Measurements from ENCODE around the gene DOCK10. TPM values are rescaled to one million over a fixed set of nuclear protein-coding genes. Genes with fewer than 3 reads are reported as not detected.

Gene DOCK10
- total and polyA plus RNA-seq, 2 donors (not counting 1 experiment from before 2014, with no cell fraction given), result 20.8 to 26.3 TPM

DNA sequence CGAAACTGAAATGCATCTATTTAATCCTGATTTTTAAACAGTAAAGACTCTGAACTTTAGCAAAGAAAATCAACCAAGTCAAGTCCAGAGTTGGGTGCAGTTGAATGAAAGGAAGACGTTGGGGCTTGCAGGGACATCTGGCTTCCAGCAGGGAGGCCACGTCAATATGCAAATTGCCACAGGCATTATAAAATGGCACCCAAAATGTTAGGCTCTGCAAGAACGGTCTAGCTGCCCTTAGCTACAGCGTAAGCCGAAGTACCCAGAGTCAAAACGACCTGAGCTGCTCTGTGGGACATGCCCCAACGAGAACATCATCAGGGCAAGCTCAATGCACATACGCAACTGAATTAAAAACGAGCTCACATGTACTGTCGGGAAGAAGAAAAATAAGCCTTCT lies 30.7 kb downstream of the DOCK10 start:
- Histone ChIP-seq H3K79me2 (ENCODE audit: control insufficient read depth, insufficient read depth, low read length) (peaks cover 18% of the 10 kb centered on the region), H3K9me3 (ENCODE audit: control insufficient read depth, insufficient read depth, low read depth, low read length) (no peaks in the 10 kb centered on the region), H3K27ac (ENCODE audit: insufficient read depth, low read length) (peak overlapping the region; percentile 75), H3K9ac (ENCODE audit: insufficient read depth, low read length) (no peak overlapping the region), H4K20me1 (ENCODE audit: control insufficient read depth, extremely low read depth, insufficient read depth, low read length) (no peaks in the 10 kb centered on the region), H3K27me3 (ENCODE audit: control insufficient read depth, insufficient read depth, low read length) (no peaks in the 10 kb centered on the region), H3K4me1 (ENCODE audit: control insufficient read depth, extremely low read depth, insufficient read depth, low read length) (peaks cover 5% of the 10 kb centered on the region), H2AFZ (ENCODE audit: low read length) (no peak overlapping the region), H3K4me3 (replicated peaks in 1 of 4; ENCODE audit: control extremely low read depth in 1 of 4, insufficient read depth in 1 of 4, low read depth in 3 of 4, low read length in 4 of 4) (no peak overlapping the region), H3K36me3 (ENCODE audit: control insufficient read depth, insufficient read depth, low read length) (no peaks in the 10 kb centered on the region), H3K4me2 (ENCODE audit: extremely low read depth, insufficient read depth, low read length) (no peak overlapping the region)
- no peak for DNase-seq (ENCODE audit: low read depth in 2 of 2)
- TF ChIP-seq CTCF (conservative IDR thresholded peaks at IDR 0.05 in 1 of 2, IDR thresholded peaks at IDR 0.05 in 1 of 2; ENCODE audit: low read depth in 1 of 2, low read length in 2 of 2) (no peak), EZH2 (IDR thresholded peaks at IDR 0.05; ENCODE audit: low read length, missing control alignments) (no peak)

DNA sequence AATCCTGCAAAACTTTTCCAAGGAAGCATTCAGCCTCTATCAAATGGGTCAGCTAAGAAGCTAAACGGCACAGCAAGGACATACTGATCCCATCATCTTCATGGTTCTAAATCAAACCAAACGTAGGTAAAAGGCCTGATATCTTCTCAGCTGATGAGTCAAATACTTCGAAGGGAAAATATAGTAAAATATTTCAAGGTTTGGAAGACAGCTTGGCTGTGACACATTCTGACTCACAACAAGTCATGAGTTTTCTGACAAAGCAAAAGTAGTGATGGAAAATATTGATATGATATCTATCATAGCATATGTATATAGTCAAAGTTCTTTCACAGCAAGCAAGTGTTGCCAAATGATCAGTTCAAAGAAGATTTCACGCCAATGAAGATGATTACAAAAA lies 31.5 kb downstream of the DOCK10 start:
- Histone ChIP-seq H3K27me3 (ENCODE audit: control insufficient read depth, insufficient read depth, low read length) (no peaks in the 10 kb centered on the region), H3K27ac (ENCODE audit: insufficient read depth, low read length) (peak overlapping the region; percentile 75), H3K9ac (ENCODE audit: insufficient read depth, low read length) (no peak overlapping the region), H3K4me2 (ENCODE audit: extremely low read depth, insufficient read depth, low read length) (peak overlapping the region; percentile 36), H3K4me1 (ENCODE audit: control insufficient read depth, extremely low read depth, insufficient read depth, low read length) (peaks cover 5% of the 10 kb centered on the region), H3K79me2 (ENCODE audit: control insufficient read depth, insufficient read depth, low read length) (peaks cover 18% of the 10 kb centered on the region), H2AFZ (ENCODE audit: low read length) (no peak overlapping the region), H3K36me3 (ENCODE audit: control insufficient read depth, insufficient read depth, low read length) (no peaks in the 10 kb centered on the region), H3K4me3 (replicated peaks in 1 of 4; ENCODE audit: control extremely low read depth in 1 of 4, insufficient read depth in 1 of 4, low read depth in 3 of 4, low read length in 4 of 4) (no peak overlapping the region), H4K20me1 (ENCODE audit: control insufficient read depth, extremely low read depth, insufficient read depth, low read length) (no peaks in the 10 kb centered on the region), H3K9me3 (ENCODE audit: control insufficient read depth, insufficient read depth, low read depth, low read length) (no peaks in the 10 kb centered on the region)
- peak; percentile 72 to 87 for DNase-seq (ENCODE audit: low read depth in 2 of 2)
- TF ChIP-seq EZH2 (IDR thresholded peaks at IDR 0.05; ENCODE audit: low read length, missing control alignments), result no peak
- TF ChIP-seq CTCF (conservative IDR thresholded peaks at IDR 0.05 in 1 of 2, IDR thresholded peaks at IDR 0.05 in 1 of 2; ENCODE audit: low read depth in 1 of 2, low read length in 2 of 2), result no peak

GRCh38 chr2:225009768-225010167 lies 32.5 kb downstream of the DOCK10 start:
- no peak overlapping the region for H3K4me2 ChIP-seq (ENCODE audit: extremely low read depth, insufficient read depth, low read length)
- H3K4me1 ChIP-seq (ENCODE audit: control insufficient read depth, extremely low read depth, insufficient read depth, low read length), result peaks cover 5% of the 10 kb centered on the region

More at GRCh38 chr2:225009768-225010167, 32.5 kb downstream of the DOCK10 start:
- Histone ChIP-seq H2AFZ (ENCODE audit: low read length) (no peak overlapping the region), H3K9me3 (ENCODE audit: control insufficient read depth, insufficient read depth, low read depth, low read length) (no peaks in the 10 kb centered on the region), H3K9ac (ENCODE audit: insufficient read depth, low read length) (no peak overlapping the region), H4K20me1 (ENCODE audit: control insufficient read depth, extremely low read depth, insufficient read depth, low read length) (no peaks in the 10 kb centered on the region), H3K4me3 (replicated peaks in 1 of 4; ENCODE audit: control extremely low read depth in 1 of 4, insufficient read depth in 1 of 4, low read depth in 3 of 4, low read length in 4 of 4) (no peak overlapping the region), H3K36me3 (ENCODE audit: control insufficient read depth, insufficient read depth, low read length) (no peaks in the 10 kb centered on the region), H3K27ac (ENCODE audit: insufficient read depth, low read length) (peak overlapping the region; percentile 75), H3K27me3 (ENCODE audit: control insufficient read depth, insufficient read depth, low read length) (no peaks in the 10 kb centered on the region), H3K79me2 (ENCODE audit: control insufficient read depth, insufficient read depth, low read length) (peaks cover 16% of the 10 kb centered on the region)
- peak in 1 of 2 donors; percentile 34 for DNase-seq (ENCODE audit: low read depth in 2 of 2)
- TF ChIP-seq EZH2 (IDR thresholded peaks at IDR 0.05; ENCODE audit: low read length, missing control alignments) (no peak), CTCF (conservative IDR thresholded peaks at IDR 0.05 in 1 of 2, IDR thresholded peaks at IDR 0.05 in 1 of 2; ENCODE audit: low read depth in 1 of 2, low read length in 2 of 2) (no peak)
